HEK293 (cell line): ENCODE results near the gene ZNF488.

Source experiments
- CTCF ChIA-PET: fragments of 350-600 bp; formaldehyde crosslinking; extraction: SDS; loops from one replicate; lab custom pipeline; 2021; ENCODE audit warnings: antibody characterized with exemption; lab: Yijun Ruan, JAX
- POLR2A ChIA-PET: fragments of 300-600 bp; formaldehyde crosslinking; extraction: SDS; loops from one replicate; lab custom pipeline; 2020; ENCODE audit warnings: antibody characterized with exemption, inconsistent platforms; lab: Yijun Ruan, JAX
- H3K27ac ChIP-seq: fragments of 200-500 bp; sonication (Bioruptor generic); 2 replicates; pipeline ENCODE4 v1.5.1; 2014; ENCODE audit warnings: low read depth, low read length, control low read depth, inconsistent platforms; ENCODE audit errors: extremely low read depth
- H3K36me3 ChIP-seq, 2 experiments: fragments of 200-500 bp in 1 of 2; sonication (Bioruptor generic) in 1 of 2; 1 replicate in 1 of 2; 2 replicates in 1 of 2; pipeline ENCODE4 v1.5.1; 2014 to 2017; ENCODE audit warnings: inconsistent platforms in 2 of 2, low read length in 2 of 2; ENCODE audit not compliant: control insufficient read depth in 2 of 2, insufficient read depth in 1 of 2
- H3K4me1 ChIP-seq: fragments of 200-500 bp; sonication (Bioruptor generic); 2 replicates; pipeline ENCODE4 v1.5.1; 2014; ENCODE audit warnings: mild to moderate bottlenecking, low read length, inconsistent platforms; ENCODE audit not compliant: control insufficient read depth, insufficient read depth
- H3K4me3 ChIP-seq: 2 replicates; pipeline ENCODE4 v1.5.1; 2011; ENCODE audit warnings: low read depth, mild to moderate bottlenecking, control low read depth, low read length, moderate library complexity
- H3K9me3 ChIP-seq: fragments of 200-500 bp; sonication (Bioruptor generic); 2 replicates; pipeline ENCODE4 v1.5.1; 2014; ENCODE audit warnings: low read depth, low read length, inconsistent platforms; ENCODE audit not compliant: control insufficient read depth, insufficient read depth
- KLF16 ChIP-seq: fragments of 450-650 bp; formaldehyde crosslinking; IDR thresholded peaks from 2 replicates; pipeline ENCODE4 v1.5.1; 2017; ENCODE audit warnings: missing biosample characterization, missing genetic modification characterization
- KLF9 ChIP-seq: fragments of 450-650 bp; formaldehyde crosslinking; IDR thresholded peaks from 2 replicates; pipeline ENCODE4 v1.5.1; 2016; ENCODE audit warnings: missing biosample characterization, missing genetic modification characterization, low read depth
- MEIS1 ChIP-seq: sonication (generic); formaldehyde crosslinking; IDR thresholded peaks from 2 replicates; pipeline ENCODE4 v1.8.1; 2022; ENCODE audit warnings: missing genetic modification reagents, mild to moderate bottlenecking, borderline replicate concordance
- SP3 ChIP-seq: fragments of 450-650 bp; formaldehyde crosslinking; IDR thresholded peaks from 2 replicates; pipeline ENCODE4 v1.5.1; 2016; ENCODE audit warnings: missing biosample characterization, missing genetic modification characterization
- SP7 ChIP-seq: fragments of 450-650 bp; formaldehyde crosslinking; IDR thresholded peaks from 2 replicates; pipeline ENCODE4 v1.5.1; 2016; ENCODE audit warnings: missing biosample characterization, missing genetic modification characterization
- TCF7L2 ChIP-seq: IDR thresholded peaks from 2 replicates; pipeline ENCODE4 v1.6.1; 2011; ENCODE audit warnings: low read depth, mild to moderate bottlenecking, inconsistent platforms, low read length, moderate library complexity, borderline replicate concordance
- YY1 ChIP-seq: fragments of 450-650 bp; formaldehyde crosslinking; IDR thresholded peaks from 2 replicates; pipeline ENCODE4 v1.5.1; 2018; ENCODE audit warnings: missing biosample characterization, missing genetic modification characterization
- ZBTB8A ChIP-seq: fragments of 450-650 bp; formaldehyde crosslinking; IDR thresholded peaks from 2 replicates; pipeline ENCODE4 v1.5.1; 2016; ENCODE audit warnings: missing biosample characterization, missing genetic modification characterization
- ZNF121 ChIP-seq: fragments of 450-650 bp; formaldehyde crosslinking; IDR thresholded peaks from 2 replicates; pipeline ENCODE4 v1.5.1; 2016; ENCODE audit warnings: missing biosample characterization, missing genetic modification characterization
- ZNF132 ChIP-seq: fragments of 450-650 bp; formaldehyde crosslinking; IDR thresholded peaks from 2 replicates; pipeline ENCODE4 v1.5.1; 2017; ENCODE audit warnings: missing biosample characterization, missing genetic modification characterization, borderline replicate concordance
- ZNF146 ChIP-seq: fragments of 450-650 bp; formaldehyde crosslinking; IDR thresholded peaks from 2 replicates; pipeline ENCODE4 v1.5.1; 2016; ENCODE audit warnings: missing biosample characterization, missing genetic modification characterization
- ZNF169 ChIP-seq: fragments of 450-650 bp; formaldehyde crosslinking; IDR thresholded peaks from 2 replicates; pipeline ENCODE4 v1.5.1; 2016; ENCODE audit warnings: missing biosample characterization, missing genetic modification characterization
- ZNF530 ChIP-seq: fragments of 450-650 bp; formaldehyde crosslinking; IDR thresholded peaks from 2 replicates; pipeline ENCODE4 v1.5.1; 2016; ENCODE audit warnings: low read depth, missing biosample characterization, missing genetic modification characterization
- ZNF76 ChIP-seq: fragments of 450-650 bp; formaldehyde crosslinking; IDR thresholded peaks from 2 replicates; pipeline ENCODE4; 2016; ENCODE audit warnings: low read depth, missing biosample characterization, missing genetic modification characterization, borderline replicate concordance
- TF ChIP-seq, protein P1 (sequence below): fragments of 450-650 bp; formaldehyde crosslinking; IDR thresholded peaks from 2 replicates; pipeline ENCODE4 v1.5.1; 2016; ENCODE audit warnings: missing biosample characterization, missing genetic modification characterization
- TF ChIP-seq, protein P2 (sequence below): fragments of 450-650 bp; formaldehyde crosslinking; IDR thresholded peaks from 2 replicates; pipeline ENCODE4 v1.5.1; 2017; ENCODE audit warnings: missing biosample characterization, missing genetic modification characterization
- TF ChIP-seq, protein P3 (sequence below): fragments of 450-650 bp; formaldehyde crosslinking; IDR thresholded peaks from 2 replicates; pipeline ENCODE4 v1.5.1; 2017; ENCODE audit warnings: missing biosample characterization, missing genetic modification characterization
- TF ChIP-seq, protein P4 (sequence below): fragments of 450-650 bp; formaldehyde crosslinking; IDR thresholded peaks from 2 replicates; pipeline ENCODE4 v1.5.1; 2016; ENCODE audit warnings: missing biosample characterization, missing genetic modification characterization
- TF ChIP-seq, protein P5 (sequence below): fragments of 450-650 bp; formaldehyde crosslinking; IDR thresholded peaks from 2 replicates; pipeline ENCODE4 v1.5.1; 2016; ENCODE audit warnings: missing biosample characterization, missing genetic modification characterization
- TF ChIP-seq, protein P6 (sequence below): fragments of 450-650 bp; formaldehyde crosslinking; conservative IDR thresholded peaks from 2 replicates; pipeline ENCODE4 v1.5.1; 2016; ENCODE audit warnings: low read depth, missing biosample characterization, missing genetic modification characterization

The ZNF488 gene

DNA sequence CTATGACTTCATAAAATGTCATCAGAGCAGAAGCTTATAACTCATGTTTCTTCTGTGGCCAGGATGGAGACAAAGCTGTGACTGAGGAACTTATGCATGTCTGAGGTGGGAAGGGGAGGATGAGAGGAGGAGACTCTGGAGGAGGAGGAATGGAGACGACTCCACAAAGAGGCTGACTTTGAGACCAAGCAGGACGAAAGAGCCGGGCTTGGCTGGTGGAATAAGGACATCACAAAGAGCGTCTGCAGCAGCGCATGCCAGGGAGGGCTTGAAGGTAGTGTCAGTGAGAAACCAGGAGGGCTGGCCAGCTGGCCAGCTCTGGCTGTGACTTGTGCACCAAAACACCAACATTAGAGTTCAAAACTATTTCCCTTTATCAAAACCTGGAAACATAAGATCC lies 68.0 kb downstream of the ZNF488 start:
- Histone ChIP-seq H3K4me1 (no peaks in the 10 kb centered on the region), H3K27ac (no peak overlapping the region), H3K4me3 (no peak overlapping the region)
- CTCF ChIA-PET, result interaction anchor here (0.9 to 6.7 kb wide), 4 partner anchors 163 to 292 kb away, joined by 5 to 131 read pairs (median 7); no protein-coding TSS in a partner anchor
- TF ChIP-seq ZNF132 (no peak), ZNF169 (no peak), YY1 (no peak), TCF7L2 (no peak), MEIS1 (no peak), ZNF146 (tag by site-specific recombination) (no peak), ZNF76 (tag by site-specific recombination) (no peak), ZNF121 (no peak), KLF16 (tag by site-specific recombination) (no peak), ZNF530 (tag by site-specific recombination) (no peak), KLF9 (no peak), SP3 (tag by site-specific recombination) (no peak), SP7 (no peak), ZBTB8A (tag by site-specific recombination) (no peak)
- TF ChIP-seq, protein P1, sequence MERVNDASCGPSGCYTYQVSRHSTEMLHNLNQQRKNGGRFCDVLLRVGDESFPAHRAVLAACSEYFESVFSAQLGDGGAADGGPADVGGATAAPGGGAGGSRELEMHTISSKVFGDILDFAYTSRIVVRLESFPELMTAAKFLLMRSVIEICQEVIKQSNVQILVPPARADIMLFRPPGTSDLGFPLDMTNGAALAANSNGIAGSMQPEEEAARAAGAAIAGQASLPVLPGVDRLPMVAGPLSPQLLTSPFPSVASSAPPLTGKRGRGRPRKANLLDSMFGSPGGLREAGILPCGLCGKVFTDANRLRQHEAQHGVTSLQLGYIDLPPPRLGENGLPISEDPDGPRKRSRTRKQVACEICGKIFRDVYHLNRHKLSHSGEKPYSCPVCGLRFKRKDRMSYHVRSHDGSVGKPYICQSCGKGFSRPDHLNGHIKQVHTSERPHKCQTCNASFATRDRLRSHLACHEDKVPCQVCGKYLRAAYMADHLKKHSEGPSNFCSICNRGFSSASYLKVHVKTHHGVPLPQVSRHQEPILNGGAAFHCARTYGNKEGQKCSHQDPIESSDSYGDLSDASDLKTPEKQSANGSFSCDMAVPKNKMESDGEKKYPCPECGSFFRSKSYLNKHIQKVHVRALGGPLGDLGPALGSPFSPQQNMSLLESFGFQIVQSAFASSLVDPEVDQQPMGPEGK, result no peak
- TF ChIP-seq, protein P2, sequence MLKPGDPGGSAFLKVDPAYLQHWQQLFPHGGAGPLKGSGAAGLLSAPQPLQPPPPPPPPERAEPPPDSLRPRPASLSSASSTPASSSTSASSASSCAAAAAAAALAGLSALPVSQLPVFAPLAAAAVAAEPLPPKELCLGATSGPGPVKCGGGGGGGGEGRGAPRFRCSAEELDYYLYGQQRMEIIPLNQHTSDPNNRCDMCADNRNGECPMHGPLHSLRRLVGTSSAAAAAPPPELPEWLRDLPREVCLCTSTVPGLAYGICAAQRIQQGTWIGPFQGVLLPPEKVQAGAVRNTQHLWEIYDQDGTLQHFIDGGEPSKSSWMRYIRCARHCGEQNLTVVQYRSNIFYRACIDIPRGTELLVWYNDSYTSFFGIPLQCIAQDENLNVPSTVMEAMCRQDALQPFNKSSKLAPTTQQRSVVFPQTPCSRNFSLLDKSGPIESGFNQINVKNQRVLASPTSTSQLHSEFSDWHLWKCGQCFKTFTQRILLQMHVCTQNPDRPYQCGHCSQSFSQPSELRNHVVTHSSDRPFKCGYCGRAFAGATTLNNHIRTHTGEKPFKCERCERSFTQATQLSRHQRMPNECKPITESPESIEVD, result no peak
- TF ChIP-seq, protein P3, sequence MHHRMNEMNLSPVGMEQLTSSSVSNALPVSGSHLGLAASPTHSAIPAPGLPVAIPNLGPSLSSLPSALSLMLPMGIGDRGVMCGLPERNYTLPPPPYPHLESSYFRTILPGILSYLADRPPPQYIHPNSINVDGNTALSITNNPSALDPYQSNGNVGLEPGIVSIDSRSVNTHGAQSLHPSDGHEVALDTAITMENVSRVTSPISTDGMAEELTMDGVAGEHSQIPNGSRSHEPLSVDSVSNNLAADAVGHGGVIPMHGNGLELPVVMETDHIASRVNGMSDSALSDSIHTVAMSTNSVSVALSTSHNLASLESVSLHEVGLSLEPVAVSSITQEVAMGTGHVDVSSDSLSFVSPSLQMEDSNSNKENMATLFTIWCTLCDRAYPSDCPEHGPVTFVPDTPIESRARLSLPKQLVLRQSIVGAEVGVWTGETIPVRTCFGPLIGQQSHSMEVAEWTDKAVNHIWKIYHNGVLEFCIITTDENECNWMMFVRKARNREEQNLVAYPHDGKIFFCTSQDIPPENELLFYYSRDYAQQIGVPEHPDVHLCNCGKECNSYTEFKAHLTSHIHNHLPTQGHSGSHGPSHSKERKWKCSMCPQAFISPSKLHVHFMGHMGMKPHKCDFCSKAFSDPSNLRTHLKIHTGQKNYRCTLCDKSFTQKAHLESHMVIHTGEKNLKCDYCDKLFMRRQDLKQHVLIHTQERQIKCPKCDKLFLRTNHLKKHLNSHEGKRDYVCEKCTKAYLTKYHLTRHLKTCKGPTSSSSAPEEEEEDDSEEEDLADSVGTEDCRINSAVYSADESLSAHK (tag by site-specific recombination), result no peak
- TF ChIP-seq, protein P4, sequence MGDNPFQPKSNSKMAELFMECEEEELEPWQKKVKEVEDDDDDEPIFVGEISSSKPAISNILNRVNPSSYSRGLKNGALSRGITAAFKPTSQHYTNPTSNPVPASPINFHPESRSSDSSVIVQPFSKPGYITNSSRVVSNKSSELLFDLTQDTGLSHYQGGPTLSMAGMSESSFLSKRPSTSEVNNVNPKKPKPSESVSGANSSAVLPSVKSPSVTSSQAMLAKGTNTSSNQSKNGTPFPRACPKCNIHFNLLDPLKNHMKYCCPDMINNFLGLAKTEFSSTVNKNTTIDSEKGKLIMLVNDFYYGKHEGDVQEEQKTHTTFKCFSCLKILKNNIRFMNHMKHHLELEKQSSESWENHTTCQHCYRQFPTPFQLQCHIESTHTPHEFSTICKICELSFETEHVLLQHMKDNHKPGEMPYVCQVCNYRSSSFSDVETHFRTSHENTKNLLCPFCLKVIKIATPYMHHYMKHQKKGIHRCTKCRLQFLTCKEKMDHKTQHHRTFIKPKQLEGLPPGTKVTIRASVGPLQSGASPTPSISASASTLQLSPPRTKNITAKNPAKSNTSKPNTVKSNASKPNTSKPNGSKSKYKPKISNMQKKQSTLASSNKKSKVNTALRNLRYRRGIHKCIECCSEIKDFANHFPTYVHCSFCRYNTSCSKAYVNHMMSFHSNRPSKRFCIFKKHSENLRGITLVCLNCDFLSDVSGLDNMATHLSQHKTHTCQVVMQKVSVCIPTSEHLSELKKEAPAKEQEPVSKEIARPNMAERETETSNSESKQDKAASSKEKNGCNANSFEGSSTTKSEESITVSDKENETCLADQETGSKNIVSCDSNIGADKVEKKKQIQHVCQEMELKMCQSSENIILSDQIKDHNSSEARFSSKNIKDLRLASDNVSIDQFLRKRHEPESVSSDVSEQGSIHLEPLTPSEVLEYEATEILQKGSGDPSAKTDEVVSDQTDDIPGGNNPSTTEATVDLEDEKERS, result no peak
- TF ChIP-seq, protein P5, sequence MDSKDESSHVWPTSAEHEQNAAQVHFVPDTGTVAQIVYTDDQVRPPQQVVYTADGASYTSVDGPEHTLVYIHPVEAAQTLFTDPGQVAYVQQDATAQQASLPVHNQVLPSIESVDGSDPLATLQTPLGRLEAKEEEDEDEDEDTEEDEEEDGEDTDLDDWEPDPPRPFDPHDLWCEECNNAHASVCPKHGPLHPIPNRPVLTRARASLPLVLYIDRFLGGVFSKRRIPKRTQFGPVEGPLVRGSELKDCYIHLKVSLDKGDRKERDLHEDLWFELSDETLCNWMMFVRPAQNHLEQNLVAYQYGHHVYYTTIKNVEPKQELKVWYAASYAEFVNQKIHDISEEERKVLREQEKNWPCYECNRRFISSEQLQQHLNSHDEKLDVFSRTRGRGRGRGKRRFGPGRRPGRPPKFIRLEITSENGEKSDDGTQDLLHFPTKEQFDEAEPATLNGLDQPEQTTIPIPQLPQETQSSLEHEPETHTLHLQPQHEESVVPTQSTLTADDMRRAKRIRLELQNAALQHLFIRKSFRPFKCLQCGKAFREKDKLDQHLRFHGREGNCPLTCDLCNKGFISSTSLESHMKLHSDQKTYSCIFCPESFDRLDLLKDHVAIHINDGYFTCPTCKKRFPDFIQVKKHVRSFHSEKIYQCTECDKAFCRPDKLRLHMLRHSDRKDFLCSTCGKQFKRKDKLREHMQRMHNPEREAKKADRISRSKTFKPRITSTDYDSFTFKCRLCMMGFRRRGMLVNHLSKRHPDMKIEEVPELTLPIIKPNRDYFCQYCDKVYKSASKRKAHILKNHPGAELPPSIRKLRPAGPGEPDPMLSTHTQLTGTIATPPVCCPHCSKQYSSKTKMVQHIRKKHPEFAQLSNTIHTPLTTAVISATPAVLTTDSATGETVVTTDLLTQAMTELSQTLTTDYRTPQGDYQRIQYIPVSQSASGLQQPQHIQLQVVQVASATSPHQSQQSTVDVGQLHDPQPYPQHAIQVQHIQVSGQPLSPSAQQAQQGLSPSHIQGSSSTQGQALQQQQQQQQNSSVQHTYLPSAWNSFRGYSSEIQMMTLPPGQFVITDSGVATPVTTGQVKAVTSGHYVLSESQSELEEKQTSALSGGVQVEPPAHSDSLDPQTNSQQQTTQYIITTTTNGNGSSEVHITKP (tag by site-specific recombination), result no peak
- TF ChIP-seq, protein P6, sequence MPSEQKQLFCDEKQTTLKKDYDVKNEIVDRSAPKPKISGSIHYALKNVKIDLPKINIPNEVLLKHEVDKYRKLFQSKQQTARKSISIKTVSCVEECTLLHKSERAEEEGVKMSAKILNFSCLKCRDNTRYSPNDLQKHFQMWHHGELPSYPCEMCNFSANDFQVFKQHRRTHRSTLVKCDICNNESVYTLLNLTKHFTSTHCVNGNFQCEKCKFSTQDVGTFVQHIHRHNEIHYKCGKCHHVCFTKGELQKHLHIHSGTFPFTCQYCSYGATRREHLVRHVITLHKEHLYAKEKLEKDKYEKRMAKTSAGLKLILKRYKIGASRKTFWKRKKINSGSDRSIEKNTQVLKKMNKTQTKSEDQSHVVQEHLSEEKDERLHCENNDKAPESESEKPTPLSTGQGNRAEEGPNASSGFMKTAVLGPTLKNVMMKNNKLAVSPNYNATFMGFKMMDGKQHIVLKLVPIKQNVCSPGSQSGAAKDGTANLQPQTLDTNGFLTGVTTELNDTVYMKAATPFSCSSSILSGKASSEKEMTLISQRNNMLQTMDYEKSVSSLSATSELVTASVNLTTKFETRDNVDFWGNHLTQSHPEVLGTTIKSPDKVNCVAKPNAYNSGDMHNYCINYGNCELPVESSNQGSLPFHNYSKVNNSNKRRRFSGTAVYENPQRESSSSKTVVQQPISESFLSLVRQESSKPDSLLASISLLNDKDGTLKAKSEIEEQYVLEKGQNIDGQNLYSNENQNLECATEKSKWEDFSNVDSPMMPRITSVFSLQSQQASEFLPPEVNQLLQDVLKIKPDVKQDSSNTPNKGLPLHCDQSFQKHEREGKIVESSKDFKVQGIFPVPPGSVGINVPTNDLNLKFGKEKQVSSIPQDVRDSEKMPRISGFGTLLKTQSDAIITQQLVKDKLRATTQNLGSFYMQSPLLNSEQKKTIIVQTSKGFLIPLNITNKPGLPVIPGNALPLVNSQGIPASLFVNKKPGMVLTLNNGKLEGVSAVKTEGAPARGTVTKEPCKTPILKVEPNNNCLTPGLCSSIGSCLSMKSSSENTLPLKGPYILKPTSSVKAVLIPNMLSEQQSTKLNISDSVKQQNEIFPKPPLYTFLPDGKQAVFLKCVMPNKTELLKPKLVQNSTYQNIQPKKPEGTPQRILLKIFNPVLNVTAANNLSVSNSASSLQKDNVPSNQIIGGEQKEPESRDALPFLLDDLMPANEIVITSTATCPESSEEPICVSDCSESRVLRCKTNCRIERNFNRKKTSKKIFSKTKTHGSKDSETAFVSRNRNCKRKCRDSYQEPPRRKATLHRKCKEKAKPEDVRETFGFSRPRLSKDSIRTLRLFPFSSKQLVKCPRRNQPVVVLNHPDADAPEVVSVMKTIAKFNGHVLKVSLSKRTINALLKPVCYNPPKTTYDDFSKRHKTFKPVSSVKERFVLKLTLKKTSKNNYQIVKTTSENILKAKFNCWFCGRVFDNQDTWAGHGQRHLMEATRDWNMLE (tag by site-specific recombination), result no peak
- TF ChIP-seq, all 188 proteins: peak for 0
- no peaks in the 10 kb centered on the region for H3K9me3 ChIP-seq
- POLR2A ChIA-PET, result no interaction called here
- no peaks in the 10 kb centered on the region for H3K36me3 ChIP-seq
